Stimulated activated CD4-positive, alpha-beta T cell treated with anti-CD3 and anti-CD28 coated beads, Interleukin-12 subunit alpha, Interleukin-12 subunit beta, amount 100 ng/mL, for 48 hours (primary cell): ENCODE data around the gene USP17L15.
A peak's percentile ranks its signal among the peaks of the same experiment; 100 is the strongest.
"Not testable (repeated sequence)": the region's sequence is repeated elsewhere in the genome, so short reads cannot be mapped to it uniquely, and the experiment has no call there.

Experiments used
- DNase-seq, 3 donors: peaks; one replicate each; pipeline ENCODE4 v3.0.0-alpha.2; 2020; ENCODE audit warnings: low read depth in 2 of 3, low spot score in 1 of 3

The USP17L15 gene, protein sequence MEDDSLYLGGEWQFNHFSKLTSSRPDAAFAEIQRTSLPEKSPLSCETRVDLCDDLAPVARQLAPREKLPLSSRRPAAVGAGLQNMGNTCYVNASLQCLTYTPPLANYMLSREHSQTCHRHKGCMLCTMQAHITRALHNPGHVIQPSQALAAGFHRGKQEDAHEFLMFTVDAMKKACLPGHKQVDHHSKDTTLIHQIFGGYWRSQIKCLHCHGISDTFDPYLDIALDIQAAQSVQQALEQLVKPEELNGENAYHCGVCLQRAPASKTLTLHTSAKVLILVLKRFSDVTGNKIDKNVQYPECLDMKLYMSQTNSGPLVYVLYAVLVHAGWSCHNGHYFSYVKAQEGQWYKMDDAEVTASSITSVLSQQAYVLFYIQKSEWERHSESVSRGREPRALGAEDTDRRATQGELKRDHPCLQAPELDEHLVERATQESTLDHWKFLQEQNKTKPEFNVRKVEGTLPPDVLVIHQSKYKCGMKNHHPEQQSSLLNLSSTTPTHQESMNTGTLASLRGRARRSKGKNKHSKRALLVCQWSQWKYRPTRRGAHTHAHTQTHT

GRCh38 chr4:9234085-9234484 is at the start of gene USP17L15:
Gene USP17L15, plus strand, starts transcription at chr4:9234385. Its CDS starts 0 bp downstream, at chr4:9234385.
- not testable (repeated sequence) for DNase-seq

- not testable (repeated sequence) for DNase-seq
Measured at GRCh38 chr4:9210357-9210756, 23.8 kb upstream of the USP17L15 start, which contains the start of gene USP17L10. Gene USP17L10, plus strand, starts transcription at chr4:9210657. Its CDS starts 0 bp downstream, at chr4:9210657.

GRCh38 chr4:9214701-9215100 is 19.5 kb upstream of the USP17L15 start:
- DNase-seq = not testable (repeated sequence)

GRCh38 chr4:9215105-9215504 is 19.1 kb upstream of the USP17L15 start, which contains the start of gene USP17L11:
Gene USP17L11, plus strand, starts transcription at chr4:9215405. Its CDS starts 0 bp downstream, at chr4:9215405.
- DNase-seq = not testable (repeated sequence)

DNA sequence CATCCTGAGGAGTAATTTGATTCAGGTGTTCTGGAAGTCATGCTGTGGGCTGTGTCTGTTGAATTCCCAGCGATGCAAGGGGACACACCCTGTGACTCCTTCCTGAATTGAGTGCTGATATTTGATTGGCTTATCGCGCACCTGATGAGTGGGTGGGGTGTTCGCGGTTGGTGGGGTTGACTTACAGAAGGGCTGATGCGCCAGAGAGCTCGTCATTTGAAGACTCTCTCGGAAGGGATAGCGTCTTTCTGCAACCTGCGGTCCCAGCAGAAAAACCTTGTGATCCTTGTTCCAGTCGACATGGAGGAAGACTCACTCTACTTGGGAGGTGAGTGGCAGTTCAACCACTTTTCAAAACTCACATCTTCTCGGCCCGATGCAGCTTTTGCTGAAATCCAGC is 14.3 kb upstream of the USP17L15 start, which contains the start of gene USP17L12:
Gene USP17L12, plus strand, starts transcription at position 301 of the 400 bp plus-strand sequence. Its CDS starts 0 bp downstream, at position 301.
- DNase-seq = not testable (repeated sequence)

GRCh38 chr4:9224596-9224995 is 9.6 kb upstream of the USP17L15 start, which contains the start of gene USP17L13:
Gene USP17L13, plus strand, starts transcription at chr4:9224896. Its CDS starts 0 bp downstream, at chr4:9224896.
- not testable (repeated sequence) for DNase-seq

GRCh38 chr4:9230249-9230648 is 3.9 kb upstream of the USP17L15 start:
- DNase-seq = not testable (repeated sequence)

- not testable (repeated sequence) for DNase-seq
Measured at GRCh38 chr4:9238461-9238860, 4.3 kb downstream of the USP17L15 start.

DNA sequence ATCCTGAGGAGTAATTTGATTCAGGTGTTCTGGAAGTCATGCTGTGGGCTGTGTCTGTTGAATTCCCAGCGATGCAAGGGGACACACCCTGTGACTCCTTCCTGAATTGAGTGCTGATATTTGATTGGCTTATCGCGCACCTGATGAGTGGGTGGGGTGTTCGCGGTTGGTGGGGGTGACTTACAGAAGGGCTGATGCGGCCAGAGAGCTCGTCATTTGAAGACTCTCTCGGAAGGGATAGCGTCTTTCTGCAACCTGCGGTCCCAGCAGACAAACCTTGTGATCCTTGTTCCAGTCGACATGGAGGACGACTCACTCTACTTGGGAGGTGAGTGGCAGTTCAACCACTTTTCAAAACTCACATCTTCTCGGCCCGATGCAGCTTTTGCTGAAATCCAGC is 9.4 kb downstream of the USP17L15 start, which contains the start of gene USP17L17:
Gene USP17L17, plus strand, starts transcription at position 301 of the 400 bp plus-strand sequence. Its CDS starts 0 bp downstream, at position 301.
- DNase-seq = not testable (repeated sequence)

- DNase-seq = peak in 1 of 3 donors; percentile 0
Measured at GRCh38 chr4:9247953-9248680, 13.9 kb downstream of the USP17L15 start, which contains the start of gene USP17L18. Gene USP17L18, plus strand, starts transcription at chr4:9248630. Its CDS starts 0 bp downstream, at chr4:9248630.

GRCh38 chr4:9253078-9253477 is 18.9 kb downstream of the USP17L15 start, which contains the start of gene USP17L19:
Gene USP17L19, plus strand, starts transcription at chr4:9253378. Its CDS starts 0 bp downstream, at chr4:9253378.
- not testable (repeated sequence) for DNase-seq

GRCh38 chr4:9257824-9258223 is 23.6 kb downstream of the USP17L15 start, which contains the start of gene USP17L20:
Gene USP17L20, plus strand, starts transcription at chr4:9258124. Its CDS starts 0 bp downstream, at chr4:9258124.
- not testable (repeated sequence) for DNase-seq

DNA sequence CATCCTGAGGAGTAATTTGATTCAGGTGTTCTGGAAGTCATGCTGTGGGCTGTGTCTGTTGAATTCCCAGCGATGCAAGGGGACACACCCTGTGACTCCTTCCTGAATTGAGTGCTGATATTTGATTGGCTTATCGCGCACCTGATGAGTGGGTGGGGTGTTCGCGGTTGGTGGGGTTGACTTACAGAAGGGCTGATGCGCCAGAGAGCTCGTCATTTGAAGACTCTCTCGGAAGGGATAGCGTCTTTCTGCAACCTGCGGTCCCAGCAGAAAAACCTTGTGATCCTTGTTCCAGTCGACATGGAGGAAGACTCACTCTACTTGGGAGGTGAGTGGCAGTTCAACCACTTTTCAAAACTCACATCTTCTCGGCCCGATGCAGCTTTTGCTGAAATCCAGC is 28.4 kb downstream of the USP17L15 start, which contains the start of gene USP17L21:
Gene USP17L21, plus strand, starts transcription at position 301 of the 400 bp plus-strand sequence. Its CDS starts 0 bp downstream, at position 301.
- not testable (repeated sequence) for DNase-seq

GRCh38 chr4:9267319-9267718 is 33.1 kb downstream of the USP17L15 start, which contains the start of gene USP17L22:
Gene USP17L22, plus strand, starts transcription at chr4:9267619. Its CDS starts 0 bp downstream, at chr4:9267619.
- DNase-seq = not testable (repeated sequence)

DNA sequence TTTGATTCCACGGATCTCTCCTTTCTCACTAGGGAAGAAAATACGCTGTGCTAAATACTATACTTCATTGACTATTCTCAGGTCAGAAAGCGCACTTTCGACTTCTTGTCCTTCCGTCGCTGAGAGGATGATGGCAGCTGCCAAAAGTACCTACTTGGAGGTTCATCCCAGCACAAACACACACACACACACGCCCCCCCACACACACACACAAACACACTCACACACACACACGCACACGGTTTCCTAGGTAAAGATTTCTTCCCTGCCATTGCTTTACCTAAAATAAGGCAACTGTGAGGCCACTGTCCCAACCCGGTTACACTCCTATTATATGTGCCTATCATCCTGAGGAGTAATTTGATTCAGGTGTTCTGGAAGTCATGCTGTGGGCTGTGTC is 37.5 kb downstream of the USP17L15 start:
- DNase-seq = not testable (repeated sequence)
